Skin epidermis (tissue), 12 donors: ENCODE measurements around the gene ABHD17A.
A peak's percentile ranks its signal among the peaks of the same experiment; 100 is the strongest.
"Not testable (repeated sequence)": the region's sequence is repeated elsewhere in the genome, so short reads cannot be mapped to it uniquely, and the experiment has no call there.

Source experiments
- H3K27ac ChIP-seq, 21 experiments: fragments of 200-600 bp; sonication (generic) in 11 of 21; one replicate each; pipeline ENCODE4 v1.5.0; 2020; ENCODE audit warnings: mild to moderate bottlenecking in 3 of 21, inconsistent platforms in 2 of 21, moderate library complexity in 2 of 21
- H3K4me3 ChIP-seq, 7 experiments: fragments of 200-600 bp; sonication (generic) in 2 of 7; one replicate each; pipeline ENCODE4 v1.5.0; 2020; ENCODE audit warnings: inconsistent platforms in 2 of 7, mild to moderate bottlenecking in 2 of 7, moderate library complexity in 1 of 7

The ABHD17A gene

DNA sequence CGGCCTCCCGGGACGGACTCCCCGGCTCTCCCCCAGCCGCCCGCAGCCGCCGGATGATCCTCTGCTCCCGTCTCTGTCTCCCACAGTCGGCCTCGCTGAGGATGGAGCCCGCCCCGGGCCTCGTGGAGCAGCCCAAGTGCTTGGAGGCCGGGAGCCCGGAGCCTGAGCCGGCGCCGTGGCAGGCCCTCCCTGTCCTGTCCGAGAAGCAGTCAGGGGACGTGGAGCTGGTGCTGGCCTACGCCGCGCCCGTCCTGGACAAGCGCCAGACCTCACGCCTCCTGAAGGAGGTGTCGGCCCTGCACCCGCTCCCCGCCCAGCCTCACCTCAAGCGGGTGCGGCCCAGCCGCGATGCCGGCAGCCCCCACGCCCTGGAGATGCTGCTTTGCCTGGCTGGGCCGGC is 26.7 kb upstream of the ABHD17A start:
- peak overlapping the region in 2 of 21 experiments; percentile 25 to 49 for H3K27ac ChIP-seq
- no peak overlapping the region for H3K4me3 ChIP-seq

DNA sequence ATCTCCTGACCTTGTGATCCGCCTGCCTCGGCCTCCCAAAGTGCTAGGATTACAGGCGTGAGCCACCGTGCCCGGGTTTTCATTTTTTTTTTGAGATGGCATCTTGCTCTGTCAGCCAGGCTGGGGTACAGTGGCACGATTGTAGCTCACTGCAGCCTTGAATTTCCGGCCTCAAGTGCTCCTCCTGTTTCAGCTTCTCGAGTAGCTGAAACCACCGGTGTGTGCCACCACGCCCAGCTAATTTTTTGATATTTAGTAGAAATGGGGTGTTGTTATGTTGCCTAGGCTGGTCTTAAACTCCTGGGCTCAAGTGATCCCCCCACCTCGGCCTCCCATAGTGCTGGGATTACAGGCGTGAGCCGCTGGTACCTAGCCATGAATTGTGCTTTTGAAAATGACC is 25.8 kb upstream of the ABHD17A start:
- no peak overlapping the region for H3K27ac ChIP-seq
- no peak overlapping the region for H3K4me3 ChIP-seq

GRCh38 chr19:1910177-1910576 is 24.9 kb upstream of the ABHD17A start:
- peak overlapping the region in 5 of 21 experiments; percentile 10 to 77 (median 52) for H3K27ac ChIP-seq
- no peak overlapping the region for H3K4me3 ChIP-seq

GRCh38 chr19:1909761-1910080 is 24.4 kb upstream of the ABHD17A start:
- Histone ChIP-seq H3K4me3 (no peak overlapping the region), H3K27ac (peak overlapping the region in 9 of 21 experiments; percentile 10 to 77 (median 52))

- Histone ChIP-seq H3K4me3 (peak overlapping the region in 3 of 7 experiments; percentile 12 to 31 (median 28)), H3K27ac (peak overlapping the region in 18 of 21 experiments; percentile 38 to 88 (median 74))
Measured at GRCh38 chr19:1908364-1908678, 23.0 kb upstream of the ABHD17A start.

DNA sequence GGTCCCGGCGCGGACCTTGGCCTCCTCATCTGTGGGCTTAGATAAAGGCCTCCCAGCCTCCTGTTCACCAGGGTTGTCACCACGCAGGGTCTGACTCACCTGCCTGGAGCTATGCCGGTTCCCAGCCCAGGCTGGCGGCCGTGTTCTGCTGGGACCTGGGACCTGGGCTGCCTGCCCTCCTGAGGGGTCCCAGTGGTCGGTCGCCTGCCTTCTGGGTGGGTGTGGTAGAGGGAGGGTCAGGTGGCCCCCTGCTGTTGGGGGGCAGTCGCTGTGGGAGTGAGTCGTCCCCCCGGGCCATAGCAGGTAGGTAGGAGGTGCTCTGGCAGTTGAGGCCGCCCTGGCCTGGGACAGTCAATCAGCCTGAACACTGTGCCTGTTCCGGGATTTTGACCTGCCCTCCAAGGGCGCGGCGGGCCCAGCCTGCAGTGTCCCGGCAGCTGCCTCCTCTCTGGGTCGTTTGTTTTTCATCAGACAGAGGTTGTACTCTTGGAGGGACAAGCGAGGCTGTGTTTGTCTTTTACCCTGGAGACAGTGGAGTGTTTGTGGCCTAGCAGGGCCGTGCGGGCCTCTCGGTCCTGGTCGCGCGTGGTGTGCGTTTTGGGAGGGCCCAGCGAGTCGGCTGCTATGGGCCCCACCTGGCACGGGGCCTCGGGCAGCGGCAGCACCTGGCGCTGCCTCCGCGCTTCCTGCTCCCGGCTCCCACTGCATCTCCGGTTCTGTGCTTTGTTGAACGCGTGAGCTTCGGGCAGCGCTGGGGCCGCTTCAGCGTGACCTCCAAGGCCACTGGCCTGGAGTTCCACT is 22.5 kb upstream of the ABHD17A start:
- Histone ChIP-seq H3K4me3 (peak overlapping the region in 3 of 7 experiments; percentile 12 to 31 (median 28)), H3K27ac (peak overlapping the region in 19 of 21 experiments; percentile 1 to 88 (median 72))

- Histone ChIP-seq H3K4me3 (peak overlapping the region in 1 of 7 experiments; percentile 31), H3K27ac (peak overlapping the region in 13 of 21 experiments; percentile 56 to 88 (median 76))
Measured at GRCh38 chr19:1906985-1907562, 21.8 kb upstream of the ABHD17A start.

DNA sequence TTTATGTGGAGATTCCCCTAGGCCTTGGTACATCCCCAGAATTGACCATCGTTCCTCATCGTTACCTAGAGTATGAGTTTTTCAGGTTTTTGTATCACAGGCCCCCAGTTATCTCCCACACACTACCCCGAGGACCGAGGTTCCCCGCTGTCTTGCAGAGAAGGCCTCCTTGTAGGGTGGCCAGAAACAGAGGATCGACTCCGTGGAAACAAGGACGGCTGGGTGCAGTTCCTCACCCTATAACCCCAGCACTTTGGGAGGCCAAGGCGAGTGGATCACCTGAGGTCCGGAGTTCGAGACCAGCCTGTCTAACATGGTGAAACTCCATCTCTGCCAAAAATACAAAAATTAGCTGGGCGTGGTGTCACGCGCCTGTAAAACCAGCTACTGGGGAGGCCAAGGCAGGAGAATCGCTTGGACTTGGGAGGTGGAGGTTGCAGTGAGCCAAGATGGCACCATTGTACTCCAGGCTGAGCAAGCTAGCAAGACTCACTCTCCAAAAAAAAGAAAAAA is 20.6 kb upstream of the ABHD17A start:
- Histone ChIP-seq H3K4me3 (peak overlapping the region; percentile 40 to 79 (median 60)), H3K27ac (peak overlapping the region; percentile 63 to 94 (median 87))

GRCh38 chr19:1905110-1905862 is 20.0 kb upstream of the ABHD17A start, which contains the start of the genes ADAT3 and SCAMP4:
Gene ADAT3 (plus strand): TSS chr19:1905399. CDS start chr19:1912048, 6,649 bp downstream.
Gene SCAMP4 (plus strand): TSS chr19:1905399. CDS start chr19:1915020, 9,621 bp downstream.
- Histone ChIP-seq H3K4me3 (peak within 1 kb of the TSS; percentile 40 to 79 (median 60)), H3K27ac (peak within 1 kb of the TSS; percentile 63 to 94 (median 87))

- peak overlapping the region in 20 of 21 experiments; percentile 31 to 94 (median 87) for H3K27ac ChIP-seq
- peak overlapping the region in 5 of 7 experiments; percentile 59 to 79 (median 69) for H3K4me3 ChIP-seq
Measured at GRCh38 chr19:1904860-1905109, 19.5 kb upstream of the ABHD17A start.

- no peak overlapping the region for H3K4me3 ChIP-seq
- H3K27ac ChIP-seq: peak overlapping the region in 11 of 21 experiments; percentile 24 to 85 (median 59)
Measured at GRCh38 chr19:1902923-1903322, 17.6 kb upstream of the ABHD17A start.

DNA sequence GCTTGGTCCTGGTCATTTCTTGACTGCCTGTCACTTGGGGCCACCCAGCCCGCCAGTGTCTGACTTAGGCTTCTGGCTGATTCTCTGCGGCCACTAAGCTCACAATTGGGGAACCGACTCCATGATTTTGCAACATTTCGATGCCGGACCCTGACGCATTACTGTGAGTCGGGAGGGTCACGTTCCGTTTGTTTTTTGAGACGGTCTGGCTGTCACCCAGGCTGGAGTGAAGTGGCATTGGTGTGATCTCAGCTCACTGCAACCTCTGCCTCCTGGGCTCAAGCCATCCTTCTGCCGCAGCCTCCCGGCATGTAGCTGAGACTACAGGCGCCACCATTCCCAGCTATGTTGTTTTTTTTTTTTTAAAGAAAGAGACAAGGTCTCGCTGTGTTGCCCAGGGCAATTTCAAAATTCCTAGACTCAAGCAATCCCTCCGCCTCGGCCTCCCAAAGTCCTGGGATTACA is 16.7 kb upstream of the ABHD17A start:
- Histone ChIP-seq H3K4me3 (no peak overlapping the region), H3K27ac (peak overlapping the region in 17 of 21 experiments; percentile 22 to 77 (median 57))

- H3K4me3 ChIP-seq: no peak overlapping the region
Measured at GRCh38 chr19:1896508-1896907, 11.2 kb upstream of the ABHD17A start.

GRCh38 chr19:1893791-1894190 is 8.5 kb upstream of the ABHD17A start:
- Histone ChIP-seq H3K27ac (no peak overlapping the region), H3K4me3 (no peak overlapping the region)

More at GRCh38 chr19:1896508-1896907, 11.2 kb upstream of the ABHD17A start:
- peak overlapping the region in 13 of 21 experiments; percentile 1 to 83 (median 67) for H3K27ac ChIP-seq

- Histone ChIP-seq H3K27ac (no peak overlapping the region), H3K4me3 (no peak overlapping the region)
Measured at GRCh38 chr19:1889907-1890306, 4.6 kb upstream of the ABHD17A start.

DNA sequence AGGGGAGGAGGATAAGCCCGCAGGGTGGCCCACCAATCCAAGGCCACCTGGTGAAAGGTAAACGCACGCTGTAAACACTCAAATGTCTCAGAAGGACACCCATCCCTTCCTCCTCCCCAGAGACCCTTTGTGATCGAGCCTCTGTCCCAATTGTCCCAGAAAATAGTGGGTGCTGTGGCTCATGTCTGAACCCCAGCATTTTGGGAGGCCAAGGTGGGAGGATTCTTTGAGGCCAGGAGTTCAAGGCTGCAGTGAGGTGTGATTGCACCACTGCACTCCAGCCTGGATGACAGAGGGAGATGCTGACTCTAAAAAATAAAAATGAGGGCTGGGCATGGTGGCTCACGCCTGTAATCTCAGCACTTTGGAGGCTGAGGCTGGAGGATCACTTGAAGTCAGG is 3.1 kb upstream of the ABHD17A start:
- Histone ChIP-seq H3K4me3 (no peak overlapping the region), H3K27ac (no peak overlapping the region)

DNA sequence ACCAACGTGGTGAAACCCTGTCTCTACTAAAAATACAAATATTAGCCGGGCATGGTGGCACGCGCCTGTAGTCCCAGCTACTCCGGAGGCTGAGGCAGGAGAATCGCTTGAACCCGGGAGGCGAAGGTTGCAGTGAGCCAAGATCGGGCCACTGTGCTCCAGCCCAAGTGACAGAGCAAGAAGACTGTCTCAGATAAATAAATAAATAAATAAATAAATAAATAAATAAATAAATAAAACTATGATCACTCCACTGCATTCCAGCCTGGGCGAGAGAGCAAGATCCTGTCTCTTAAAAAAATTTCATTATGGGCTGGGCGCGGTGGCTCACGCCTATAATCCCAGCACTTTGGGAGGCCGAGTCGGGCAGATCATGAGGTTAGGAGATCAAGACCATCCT is 1.1 kb upstream of the ABHD17A start:
- not testable (repeated sequence) for H3K27ac ChIP-seq, H3K4me3 ChIP-seq

DNA sequence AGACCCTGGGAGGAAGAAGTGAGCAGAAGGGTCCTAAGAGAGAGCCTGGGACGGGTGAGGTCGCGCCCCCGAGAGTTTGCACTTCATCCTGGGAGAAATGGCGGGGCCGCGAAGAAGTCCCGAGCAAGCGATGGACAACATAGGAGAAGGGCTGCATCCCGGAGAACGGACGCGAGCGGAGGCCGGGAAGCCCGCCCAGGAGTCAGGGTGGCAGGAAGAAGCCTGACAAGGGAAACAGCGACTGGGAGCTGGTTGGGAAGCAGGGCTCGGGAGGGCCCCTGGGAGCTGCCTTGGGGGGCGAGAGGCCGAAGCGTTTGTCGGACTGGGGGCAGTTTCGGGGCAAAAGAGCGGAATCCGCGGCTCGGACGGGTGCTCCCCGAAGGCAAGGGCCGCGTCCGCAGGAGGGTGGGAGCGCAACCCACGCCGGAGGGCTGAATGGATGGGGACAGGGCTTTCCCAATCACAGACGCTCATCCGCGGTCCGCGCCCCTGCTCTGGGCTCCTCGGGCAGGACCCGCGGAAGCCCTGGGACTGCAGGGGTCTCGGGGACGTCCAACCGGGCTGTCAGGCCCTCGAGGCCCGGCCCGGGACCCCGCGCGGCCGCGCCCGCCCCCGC is 469 bp downstream of the ABHD17A start:
- Histone ChIP-seq H3K27ac (peak overlapping the region; percentile 76 to 98 (median 90)), H3K4me3 (peak overlapping the region; percentile 60 to 98 (median 83))

- Histone ChIP-seq H3K4me3 (peak overlapping the region; percentile 60 to 98 (median 83)), H3K27ac (peak overlapping the region in 20 of 21 experiments; percentile 77 to 98 (median 90))
Measured at GRCh38 chr19:1884291-1884718, 991 bp downstream of the ABHD17A start.
